SU-DHL-6 (cell line): ENCODE measurements around the gene STIP1.

Source experiments
- CTCF ChIP-seq: fragments of 200-600 bp; sonication (generic); IDR thresholded peaks from one replicate; pipeline ENCODE4 v1.5.1; 2017; ENCODE audit warnings: antibody characterized with exemption, mild to moderate bottlenecking, low read length, moderate library complexity; ENCODE audit not compliant: insufficient read depth, poor library complexity, severe bottlenecking
- EZH2phosphoT487 ChIP-seq: fragments of 200-600 bp; sonication (generic), shearing (Covaris generic); conservative IDR thresholded peaks from 2 replicates; pipeline ENCODE4 v1.6.1; 2018; ENCODE audit warnings: mild to moderate bottlenecking, antibody characterized with exemption, low read length, moderate library complexity, mixed read lengths

DNA sequence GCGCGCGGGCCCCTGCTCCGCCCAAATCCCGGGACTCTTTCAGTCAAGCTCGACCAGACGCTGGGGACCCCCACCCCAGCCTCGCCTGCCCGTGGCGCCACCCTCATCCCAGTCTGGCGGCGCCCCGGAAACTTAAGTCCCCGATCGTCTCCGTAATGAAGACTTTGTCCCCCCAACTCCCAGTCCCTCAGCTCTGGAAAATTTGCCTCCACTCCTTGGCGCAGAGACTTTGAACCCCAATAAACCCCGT, 65.7 kb downstream of the STIP1 start:
- TF ChIP-seq CTCF (no peak), EZH2phosphoT487 (no peak)
